RWPE2 (cell line): ENCODE measurements around the gene MRGPRG.

Experiments used
- ATAC-seq: fragments of 200-7000 bp; cut with Tn5 transposase; 3 replicates; pipeline ENCODE4 v1.9.1; 2021; ENCODE audit warnings: low read depth
- DNase-seq: peaks from one replicate; pipeline ENCODE4 v3.0.0-alpha.2; 2020; ENCODE audit warnings: low spot score
- H3K27ac ChIP-seq: fragments of 450-650 bp; 2 replicates; pipeline ENCODE4 v1.5.1; 2017; ENCODE audit warnings: mild to moderate bottlenecking; ENCODE audit not compliant: poor library complexity, severe bottlenecking
- H3K27me3 ChIP-seq: fragments of 250-450 bp; sonication (Bioruptor Pico); 2 replicates; pipeline ENCODE4 v1.5.1; 2021; ENCODE audit warnings: mild to moderate bottlenecking, moderate library complexity; ENCODE audit not compliant: insufficient read depth, poor library complexity, severe bottlenecking
- H3K36me3 ChIP-seq: fragments of 250-450 bp; sonication (Bioruptor Pico); 2 replicates; pipeline ENCODE4 v1.5.1; 2020; ENCODE audit warnings: low read depth, mild to moderate bottlenecking, moderate library complexity
- H3K4me1 ChIP-seq: fragments of 250-450 bp; sonication (Bioruptor Pico); 2 replicates; pipeline ENCODE4 v1.5.1; 2021; ENCODE audit warnings: mild to moderate bottlenecking, moderate library complexity; ENCODE audit not compliant: insufficient read depth, poor library complexity, severe bottlenecking
- H3K4me3 ChIP-seq: fragments of 250-450 bp; sonication (Bioruptor Pico); 2 replicates; pipeline ENCODE4 v1.5.1; 2021; ENCODE audit warnings: mild to moderate bottlenecking, moderate library complexity; ENCODE audit not compliant: severe bottlenecking
- H3K9me3 ChIP-seq: fragments of 250-450 bp; sonication (Bioruptor Pico); 2 replicates; pipeline ENCODE4 v1.5.1; 2021; ENCODE audit warnings: mild to moderate bottlenecking, moderate library complexity; ENCODE audit not compliant: severe bottlenecking
- TF ChIP-seq, protein P1 (sequence below): fragments of 450-650 bp; IDR thresholded peaks from one replicate; pipeline ENCODE4 v1.5.1; 2017; ENCODE audit warnings: mild to moderate bottlenecking, moderate library complexity; ENCODE audit not compliant: poor library complexity, severe bottlenecking

The MRGPRG gene

DNA sequence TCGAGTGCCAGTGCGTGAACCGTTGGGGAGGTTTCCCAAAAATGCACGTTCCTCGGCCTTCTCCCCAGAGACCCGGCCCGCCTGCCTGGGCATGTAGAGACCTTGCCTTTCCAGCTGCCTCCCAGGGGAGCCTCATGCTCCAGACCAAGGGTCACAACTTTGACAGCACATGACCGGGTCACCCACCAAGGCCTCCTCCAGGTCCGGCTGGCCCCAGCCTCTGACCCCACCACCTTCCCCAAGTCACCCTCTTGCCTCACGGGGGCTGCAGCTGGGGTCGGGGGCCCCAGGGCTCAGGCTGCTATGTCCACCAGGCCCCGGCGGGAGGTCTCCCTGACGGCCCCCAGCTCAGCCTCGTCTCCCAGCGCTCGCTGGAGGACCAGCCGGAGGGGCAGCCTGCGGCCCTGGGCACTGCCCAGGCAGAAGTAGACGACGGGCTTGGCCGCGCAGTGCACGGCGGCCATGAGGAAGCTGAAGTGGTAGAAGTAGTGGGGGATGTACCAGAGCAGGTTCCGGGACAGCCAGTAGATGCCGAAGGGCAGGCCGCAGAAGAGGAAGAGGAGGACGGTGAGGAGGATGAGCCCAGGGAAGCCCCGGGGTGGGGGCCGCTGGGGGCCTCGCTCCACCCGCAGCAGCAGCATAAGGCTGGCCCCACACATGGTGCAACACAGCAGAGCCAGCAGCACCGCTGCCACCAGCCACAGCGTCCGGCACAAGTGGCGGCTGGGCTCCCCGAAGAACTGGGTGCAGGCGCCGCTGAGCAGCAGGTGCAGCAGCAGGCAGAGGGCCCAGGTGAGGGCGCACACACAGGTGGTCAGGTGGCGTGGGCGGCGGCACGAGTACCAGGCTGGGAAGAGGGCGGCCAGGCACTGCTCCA, 9.2 kb upstream of the MRGPRG start:
- no peaks in the 10 kb centered on the region for H3K9me3 ChIP-seq
- no peaks in the 10 kb centered on the region for H3K36me3 ChIP-seq
- peaks cover 16% of the 10 kb centered on the region for H3K27me3 ChIP-seq
- TF ChIP-seq, protein P1, sequence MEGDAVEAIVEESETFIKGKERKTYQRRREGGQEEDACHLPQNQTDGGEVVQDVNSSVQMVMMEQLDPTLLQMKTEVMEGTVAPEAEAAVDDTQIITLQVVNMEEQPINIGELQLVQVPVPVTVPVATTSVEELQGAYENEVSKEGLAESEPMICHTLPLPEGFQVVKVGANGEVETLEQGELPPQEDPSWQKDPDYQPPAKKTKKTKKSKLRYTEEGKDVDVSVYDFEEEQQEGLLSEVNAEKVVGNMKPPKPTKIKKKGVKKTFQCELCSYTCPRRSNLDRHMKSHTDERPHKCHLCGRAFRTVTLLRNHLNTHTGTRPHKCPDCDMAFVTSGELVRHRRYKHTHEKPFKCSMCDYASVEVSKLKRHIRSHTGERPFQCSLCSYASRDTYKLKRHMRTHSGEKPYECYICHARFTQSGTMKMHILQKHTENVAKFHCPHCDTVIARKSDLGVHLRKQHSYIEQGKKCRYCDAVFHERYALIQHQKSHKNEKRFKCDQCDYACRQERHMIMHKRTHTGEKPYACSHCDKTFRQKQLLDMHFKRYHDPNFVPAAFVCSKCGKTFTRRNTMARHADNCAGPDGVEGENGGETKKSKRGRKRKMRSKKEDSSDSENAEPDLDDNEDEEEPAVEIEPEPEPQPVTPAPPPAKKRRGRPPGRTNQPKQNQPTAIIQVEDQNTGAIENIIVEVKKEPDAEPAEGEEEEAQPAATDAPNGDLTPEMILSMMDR, result no peak
- ATAC-seq (no peak), DNase-seq (no peak)
- no peak overlapping the region for H3K4me3 ChIP-seq
- no peaks in the 10 kb centered on the region for H3K4me1 ChIP-seq
- H3K27ac ChIP-seq, result no peak overlapping the region

DNA sequence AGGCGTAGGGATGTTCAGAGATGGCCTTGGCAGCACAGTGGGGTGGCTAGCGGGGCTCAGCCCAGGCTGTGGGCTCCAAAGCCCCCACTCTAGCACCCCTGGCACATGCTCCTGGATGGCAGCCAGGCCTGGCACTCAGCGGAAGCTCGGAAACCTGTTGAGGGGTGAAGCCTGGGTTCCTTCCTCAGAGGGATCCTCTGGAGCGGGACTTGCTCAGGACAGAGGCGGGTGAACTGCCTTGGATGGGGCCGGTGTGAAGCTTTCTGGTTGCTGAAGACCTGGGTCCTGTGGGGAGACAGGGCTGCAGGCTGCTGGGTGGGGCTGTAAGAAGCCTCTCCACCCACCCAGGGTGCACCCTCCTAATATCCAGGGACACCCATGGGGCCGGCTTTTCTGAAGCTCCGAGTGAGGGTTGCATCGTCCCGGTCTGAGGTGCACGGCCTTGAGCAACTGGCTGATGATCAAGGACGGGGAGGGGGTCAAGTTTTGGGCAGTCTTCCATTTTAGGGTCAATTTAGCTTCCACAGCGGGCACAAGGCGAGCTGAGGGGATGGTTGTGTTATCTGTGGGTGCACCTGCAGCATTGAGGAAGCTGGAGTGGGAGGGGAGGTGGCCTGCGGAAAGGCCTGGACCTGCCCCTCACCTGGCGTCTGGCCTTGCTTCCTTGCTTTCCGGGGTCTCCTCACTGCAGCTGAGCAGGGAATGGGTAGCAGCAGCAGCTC, 8.4 kb upstream of the MRGPRG start:
- H3K27me3 ChIP-seq, result peaks cover 14% of the 10 kb centered on the region
- no peak for DNase-seq
- H3K4me1 ChIP-seq, result no peaks in the 10 kb centered on the region
- no peak for ATAC-seq
- no peak overlapping the region for H3K27ac ChIP-seq
- TF ChIP-seq, protein P1, result no peak
- H3K36me3 ChIP-seq, result no peaks in the 10 kb centered on the region
- H3K9me3 ChIP-seq, result no peaks in the 10 kb centered on the region
- no peak overlapping the region for H3K4me3 ChIP-seq

- DNase-seq, result no peak
- TF ChIP-seq, protein P1, result no peak
- no peaks in the 10 kb centered on the region for H3K9me3 ChIP-seq
- H3K4me1 ChIP-seq, result no peaks in the 10 kb centered on the region
- no peak overlapping the region for H3K27ac ChIP-seq
- no peak; the same call in 2 of the 3 replicates for ATAC-seq
- H3K27me3 ChIP-seq, result peaks cover 17% of the 10 kb centered on the region
- no peaks in the 10 kb centered on the region for H3K36me3 ChIP-seq
- no peak overlapping the region for H3K4me3 ChIP-seq
Measured at GRCh38 chr11:3225826-3226750, 7.5 kb upstream of the MRGPRG start.

GRCh38 chr11:3225159-3225758, 6.6 kb upstream of the MRGPRG start:
- peaks cover 23% of the 10 kb centered on the region for H3K27me3 ChIP-seq
- DNase-seq (no peak), ATAC-seq (no peak)
- H3K4me3 ChIP-seq, result no peak overlapping the region
- no peaks in the 10 kb centered on the region for H3K36me3 ChIP-seq
- H3K4me1 ChIP-seq, result no peaks in the 10 kb centered on the region
- H3K27ac ChIP-seq, result no peak overlapping the region
- no peaks in the 10 kb centered on the region for H3K9me3 ChIP-seq
- TF ChIP-seq, protein P1, result no peak
